ENCODE results near the gene SKIC2. TPM values are rescaled to one million over a fixed set of nuclear protein-coding genes. Genes with fewer than 3 reads are reported as not detected.

The SKIC2 gene
- total and polyA plus RNA-seq, 2 of the 8 experiments (the other 6 are each of a cell fraction or from before 2014, with no cell fraction given), result 42.1 to 59.7 TPM

DNA sequence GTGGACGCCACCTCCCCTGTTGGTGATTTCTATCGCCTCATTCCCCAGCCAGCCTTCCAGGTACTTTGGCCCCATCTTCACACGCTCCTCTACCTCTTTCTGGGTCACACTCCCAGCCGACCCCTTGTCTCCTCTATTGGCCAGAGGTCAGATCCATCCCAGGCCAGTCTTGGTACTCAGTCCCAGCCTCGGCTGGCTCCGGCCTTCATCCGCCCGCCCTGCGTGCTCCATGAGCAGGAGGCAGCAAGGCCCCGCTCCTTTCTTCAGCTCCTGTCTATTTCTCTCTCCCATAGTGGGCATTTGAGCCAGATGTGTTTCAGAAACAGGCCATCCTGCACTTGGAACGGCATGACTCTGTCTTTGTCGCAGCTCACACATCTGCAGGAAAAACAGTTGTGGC lies 2.6 kb downstream of the SKIC2 start:
- H3K36me3 ChIP-seq (ENCODE audit: control insufficient read depth in 2 of 4, insufficient read depth in 4 of 4, low read length in 3 of 4), result peaks cover 7 to 50% (median 33%) of the 10 kb centered on the region in 4 experiments
- peaks cover 5% of the 10 kb centered on the region for H3K79me1 ChIP-seq (ENCODE audit: low read depth, low read length)
- H3K4me2 ChIP-seq (ENCODE audit: insufficient read depth in 1 of 2, low read depth in 2 of 2, low read length in 2 of 2), result no peak overlapping the region
- H3K4me1 ChIP-seq (replicated peaks in 1 of 4; ENCODE audit: control insufficient read depth in 3 of 4, insufficient read depth in 4 of 4, low read length in 3 of 4), result peaks cover 0 to 6% (median 3%) of the 10 kb centered on the region in 4 experiments; a peak in 3 of 7 replicates
- H3K23ac ChIP-seq (ENCODE audit: insufficient read length), result no peak overlapping the region
- H2BK15ac ChIP-seq (ENCODE audit: low read length), result no peak overlapping the region
- peaks cover 10% of the 10 kb centered on the region for H3K23me2 ChIP-seq (ENCODE audit: low read depth, low read length)
- no peak for FAIRE-seq
- no peak overlapping the region for H2AK5ac ChIP-seq (ENCODE audit: low read depth, low read length)
- H4K8ac ChIP-seq (ENCODE audit: extremely low read depth, insufficient read depth, low read length), result no peak overlapping the region
- H3K27me3 ChIP-seq (replicated peaks in 1 of 4; ENCODE audit: control insufficient read depth in 3 of 4, extremely low read depth in 1 of 4, insufficient read depth in 3 of 4, low read length in 3 of 4), result no peaks in the 10 kb centered on the region
- H4K20me1 ChIP-seq (replicated peaks in 1 of 2; ENCODE audit: control insufficient read depth in 1 of 2, insufficient read depth in 2 of 2, low read length in 2 of 2), result peaks cover 0 to 1% of the 10 kb centered on the region in 2 experiments
- no peak overlapping the region for H4K91ac ChIP-seq (replicated peaks; ENCODE audit: insufficient read length, low read length)
- H2BK5ac ChIP-seq (ENCODE audit: low read depth, low read length), result no peak overlapping the region
- no peaks in the 10 kb centered on the region for H3K9me3 ChIP-seq (ENCODE audit: insufficient read depth in 2 of 2, low read depth in 1 of 2, low read length in 1 of 2)
- no peak overlapping the region for H3K14ac ChIP-seq (ENCODE audit: insufficient read length)
- peaks cover 0 to 24% of the 10 kb centered on the region in 2 experiments; a peak in 3 of 4 replicates for H3K79me2 ChIP-seq (ENCODE audit: control insufficient read depth in 1 of 2, insufficient read depth in 2 of 2, low read length in 2 of 2)
- no peak overlapping the region for H2BK120ac ChIP-seq (replicated peaks; ENCODE audit: low read depth, low read length)
- H2BK12ac ChIP-seq (ENCODE audit: low read depth, low read length), result no peak overlapping the region
- no peak overlapping the region for H3K27ac ChIP-seq (ENCODE audit: low read depth, low read length)
- WGBS, 2 experiments (ENCODE audit: extremely low coverage in 1 of 2, insufficient coverage in 1 of 2, insufficient read length in 1 of 2, insufficient replicate concordance in 2 of 2, low coverage in 1 of 2, low lambda C conversion rate in 2 of 2, missing lambda C conversion rate in 1 of 2), result 90% methylated on average over 11 of the region's 12 CpGs; no CpG with 5 or more reads in 1 of the 2 experiments
- H3K18ac ChIP-seq (ENCODE audit: extremely low read depth, low read length), result no peak overlapping the region
- no peak overlapping the region for H3K56ac ChIP-seq (replicated peaks; ENCODE audit: insufficient read length, low read depth, low read length)
- no peak overlapping the region for H4K5ac ChIP-seq (ENCODE audit: insufficient read length, low read depth, low read length)
- H3K4ac ChIP-seq (replicated peaks; ENCODE audit: insufficient read length, low read depth, low read length), result no peak overlapping the region
- ChIA-PET POLR2A (ENCODE audit: partially characterized antibody) (interaction anchor here (1.3 to 16.4 kb wide), 4 partner anchors 6 to 339 kb away, joined by 3 to 279 read pairs (median 141); partner anchors contain the start of genes DXO, NELFE and SKIC2), CTCF (ENCODE audit: partially characterized antibody) (interaction anchor here (1.3 to 4.0 kb wide), 3 partner anchors 10 to 73 kb away, joined by 3 to 20 read pairs (median 3); partner anchors contain the start of gene DXO)
- H3K9ac ChIP-seq (replicated peaks in 1 of 4; ENCODE audit: extremely low read depth in 1 of 4, low read depth in 3 of 4, low read length in 3 of 4), result no peak overlapping the region
- no peak overlapping the region for H2AFZ ChIP-seq (ENCODE audit: low read length)
- H3K4me3 ChIP-seq (ENCODE audit: extremely low read depth in 1 of 4, insufficient read depth in 2 of 4, low read depth in 3 of 4, low read length in 4 of 4), result no peak overlapping the region
- no peak overlapping the region for H2BK20ac ChIP-seq (ENCODE audit: low read length)
- DNase-seq (ENCODE audit: low read depth in 1 of 2, low spot score in 2 of 2), result no peak
- TF ChIP-seq CHD2 (IDR thresholded peaks at IDR 0.05; ENCODE audit: low read length) (no peak), KDM1A (IDR thresholded peaks at IDR 0.05; ENCODE audit: borderline replicate concordance, low read length) (no peak), BCL11A (IDR thresholded peaks at IDR 0.05; ENCODE audit: low read depth in 2 of 2, low read length in 2 of 2) (no peak), POU5F1 (IDR thresholded peaks at IDR 0.05; ENCODE audit: low read depth, low read length) (no peak), TAF7 (optimal IDR thresholded peaks at IDR 0.05; ENCODE audit: borderline replicate concordance, low read depth, low read length) (no peak), PHF8 (conservative IDR thresholded peaks at IDR 0.05; ENCODE audit: low read depth, low read length) (no peak), USF2 (IDR thresholded peaks at IDR 0.05; ENCODE audit: low read length) (no peak), EP300 (IDR thresholded peaks at IDR 0.05; ENCODE audit: borderline replicate concordance in 1 of 2, low read depth in 2 of 2, low read length in 2 of 2) (no peak), KDM5A (IDR thresholded peaks at IDR 0.05; ENCODE audit: low read length) (no peak), SIRT6 (IDR thresholded peaks at IDR 0.05; ENCODE audit: low read length) (no peak), FOSL1 (IDR thresholded peaks at IDR 0.05; ENCODE audit: insufficient read depth, low read depth, low read length) (no peak), SP1 (IDR thresholded peaks at IDR 0.05; ENCODE audit: low read depth, low read length) (no peak)
